Measurements from ENCODE around the gene MMRN1. TPM values are rescaled to one million over a fixed set of nuclear protein-coding genes. Genes with fewer than 3 reads are reported as not detected.

The MMRN1 gene
- total and polyA plus RNA-seq, 5 donors from 2014 or later, result 1.1 to 4.1 (median 2.0) TPM

- H3K4me3 ChIP-seq (ENCODE audit: low read depth, low read length), result no peak overlapping the region
- Mint-ChIP-seq H3K27me3 (peaks cover 4% of the 10 kb centered on the region), H3K27ac (no peak overlapping the region), H3K36me3 (no peaks in the 10 kb centered on the region), H3K9me3 (peaks cover 0 to 1% (median 0%) of the 10 kb centered on the region in 7 donors), H3K4me1 (no peaks in the 10 kb centered on the region), H3K4me3 (no peak overlapping the region)
- no peaks in the 10 kb centered on the region for H3K36me3 ChIP-seq (ENCODE audit: control insufficient read depth, insufficient read depth, low read length)
- H3K27me3 ChIP-seq (ENCODE audit: control insufficient read depth, insufficient read depth, low read length), result no peaks in the 10 kb centered on the region
- DNase-seq (no peak), ATAC-seq (ENCODE audit: low read depth in 2 of 2) (no peak)
- no peaks in the 10 kb centered on the region for H3K9me3 ChIP-seq (ENCODE audit: control insufficient read depth in 2 of 2, low read length in 2 of 2)
- H3K27ac ChIP-seq (ENCODE audit: insufficient read depth, low read length, poor library complexity, severe bottlenecking), result no peak overlapping the region
- H3K4me1 ChIP-seq (ENCODE audit: control insufficient read depth, insufficient read depth, low read length, poor library complexity, severe bottlenecking), result no peaks in the 10 kb centered on the region
Observed at GRCh38 chr4:90002441-90003062, 107.9 kb downstream of the MMRN1 start.

Other genes starting within 250 kb of the MMRN1 start
- gene SNCA, start 57.7 kb upstream of the MMRN1 start, total RNA-seq, result 2.3 TPM
- 1 to 10 TPM in 1 of 4 donors, under 1 TPM in 1, not detected in 2; 0.29 to 1.9 TPM for gene SNCA, start 57.7 kb upstream of the MMRN1 start, polyA plus RNA-seq
- 0.20 TPM for gene CCSER1, start 232.5 kb downstream of the MMRN1 start, total RNA-seq
- gene CCSER1, start 232.5 kb downstream of the MMRN1 start, polyA plus RNA-seq, result under 1 TPM in 1 of 4 donors, not detected in 3; 0.60 TPM